Measurements from ENCODE around the gene EZH2. TPM values are rescaled to one million over a fixed set of nuclear protein-coding genes. Genes with fewer than 3 reads are reported as not detected.

Gene EZH2
- total and polyA plus RNA-seq, 4 donors: 2.0 to 21.3 (median 2.5) TPM

- TF ChIP-seq HNF4A (conservative IDR thresholded peaks at IDR 0.05) (no peak), NR2F2 (IDR thresholded peaks at IDR 0.05) (no peak), FOXA2 (IDR thresholded peaks at IDR 0.05) (no peak), JUND (IDR thresholded peaks at IDR 0.05) (no peak), ZBTB33 (IDR thresholded peaks at IDR 0.05) (no peak)
- Histone ChIP-seq H3K9ac (ENCODE audit: low read depth in 1 of 2, low read length in 2 of 2) (no peak overlapping the region), H3K27me3 (ENCODE audit: control insufficient read depth in 4 of 4, insufficient read depth in 4 of 4, low read length in 3 of 4) (no peaks in the 10 kb centered on the region), H3K36me3 (ENCODE audit: control insufficient read depth in 4 of 4, insufficient read depth in 3 of 4, low read depth in 1 of 4, low read length in 3 of 4) (no peaks in the 10 kb centered on the region), H3K4me3 (ENCODE audit: low read depth in 1 of 3, low read length in 3 of 3) (no peak overlapping the region), H3K27ac (ENCODE audit: low read depth in 1 of 2, low read length in 2 of 2) (no peak overlapping the region), H3K4me1 (ENCODE audit: control insufficient read depth in 4 of 4, insufficient read depth in 4 of 4, low read length in 3 of 4) (no peaks in the 10 kb centered on the region), H3K9me3 (ENCODE audit: control insufficient read depth in 4 of 4, low read length in 3 of 4) (no peaks in the 10 kb centered on the region)
- no peak for DNase-seq (ENCODE audit: low spot score)
- WGBS: 87% methylated on average over 6 of the region's 6 CpGs
Measured at GRCh38 chr7:148921806-148922205, 37.7 kb upstream of the EZH2 start.

GRCh38 chr7:148921189-148921588 is 37.1 kb upstream of the EZH2 start:
- Histone ChIP-seq H3K27me3 (ENCODE audit: control insufficient read depth in 4 of 4, insufficient read depth in 4 of 4, low read length in 3 of 4) (no peaks in the 10 kb centered on the region), H3K36me3 (ENCODE audit: control insufficient read depth in 4 of 4, insufficient read depth in 3 of 4, low read depth in 1 of 4, low read length in 3 of 4) (no peaks in the 10 kb centered on the region), H3K9ac (ENCODE audit: low read depth in 1 of 2, low read length in 2 of 2) (no peak overlapping the region), H3K4me1 (ENCODE audit: control insufficient read depth in 4 of 4, insufficient read depth in 4 of 4, low read length in 3 of 4) (no peaks in the 10 kb centered on the region), H3K27ac (ENCODE audit: low read depth in 1 of 2, low read length in 2 of 2) (no peak overlapping the region), H3K4me3 (ENCODE audit: low read depth in 1 of 3, low read length in 3 of 3) (no peak overlapping the region), H3K9me3 (ENCODE audit: control insufficient read depth in 4 of 4, low read length in 3 of 4) (no peaks in the 10 kb centered on the region)
- TF ChIP-seq RXRA (IDR thresholded peaks at IDR 0.05) (no peak), EGR1 (IDR thresholded peaks at IDR 0.05; ENCODE audit: low read depth in 2 of 2) (no peak), ZBTB33 (IDR thresholded peaks at IDR 0.05) (no peak), RAD21 (IDR thresholded peaks at IDR 0.05) (no peak), FOXA2 (IDR thresholded peaks at IDR 0.05) (no peak), ATF3 (IDR thresholded peaks at IDR 0.05) (no peak), YY1 (IDR thresholded peaks at IDR 0.05) (no peak), TAF1 (conservative IDR thresholded peaks at IDR 0.05) (no peak), MAX (IDR thresholded peaks at IDR 0.05) (no peak), NR2F2 (IDR thresholded peaks at IDR 0.05) (no peak), GABPA (IDR thresholded peaks at IDR 0.05 in 1 of 2, conservative IDR thresholded peaks at IDR 0.05 in 1 of 2) (no peak), JUND (IDR thresholded peaks at IDR 0.05) (no peak), FOXA1 (IDR thresholded peaks at IDR 0.05) (no peak), HNF4G (IDR thresholded peaks at IDR 0.05) (no peak), REST (IDR thresholded peaks at IDR 0.05) (no peak), HNF4A (conservative IDR thresholded peaks at IDR 0.05) (no peak), CTCF (IDR thresholded peaks at IDR 0.05; ENCODE audit: low read depth, low read length, missing input control) (no peak), SP1 (IDR thresholded peaks at IDR 0.05) (no peak)
- 81% methylated on average over 5 of the region's 5 CpGs for WGBS
- no peak for DNase-seq (ENCODE audit: low spot score)

All from liver (tissue), 9 donors.